ENCODE measurements around the gene PPIL3. TPM values are rescaled to one million over a fixed set of nuclear protein-coding genes. Genes with fewer than 3 reads are reported as not detected.

Gene PPIL3
- polyA plus RNA-seq, 1 donor from 2014 or later = 109 TPM

DNA sequence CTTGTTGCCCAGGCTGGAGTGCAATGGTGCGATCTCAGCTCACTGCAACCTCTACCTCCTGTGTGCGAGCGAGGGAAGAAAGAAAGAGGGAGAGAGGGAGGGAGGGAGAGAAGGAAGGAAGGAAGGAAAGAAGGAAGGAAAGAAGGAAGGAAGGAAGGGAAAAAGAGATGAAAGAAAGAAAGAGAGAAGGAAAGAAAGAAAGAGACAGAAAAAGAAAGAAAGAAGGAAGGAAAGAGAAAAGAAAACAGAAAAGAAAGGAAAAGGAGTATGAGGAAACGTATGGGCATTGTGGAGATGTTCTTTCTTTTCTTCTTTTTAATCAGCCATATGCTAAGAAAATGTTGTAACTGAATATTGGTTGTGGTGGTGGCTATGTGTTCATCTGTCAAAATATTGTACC, 40.9 kb downstream of the PPIL3 start:
- Histone ChIP-seq H3K9me3 (ENCODE audit: low read length) (no peaks in the 10 kb centered on the region), H3K27ac (ENCODE audit: low read length) (no peak overlapping the region), H3K4me2 (ENCODE audit: low read length) (no peak overlapping the region), H3K9me2 (ENCODE audit: insufficient read depth, low read length) (no peaks in the 10 kb centered on the region), H3K36me3 (ENCODE audit: insufficient read depth, low read length) (no peaks in the 10 kb centered on the region), H3K9ac (ENCODE audit: low read length) (no peak overlapping the region), H4K20me1 (ENCODE audit: insufficient read depth) (no peaks in the 10 kb centered on the region), H3K27me3 (ENCODE audit: insufficient read depth, low read depth, low read length) (no peaks in the 10 kb centered on the region), H3K79me2 (replicated peaks; ENCODE audit: insufficient read depth, low read length) (no peaks in the 10 kb centered on the region), H2AFZ (ENCODE audit: low read depth, low read length) (no peak overlapping the region), H3F3A (ENCODE audit: insufficient read depth, low read length, poor library complexity, severe bottlenecking) (no peaks in the 10 kb centered on the region), H3K4me3 (ENCODE audit: low read length) (no peak overlapping the region)
- TF ChIP-seq, protein P1, sequence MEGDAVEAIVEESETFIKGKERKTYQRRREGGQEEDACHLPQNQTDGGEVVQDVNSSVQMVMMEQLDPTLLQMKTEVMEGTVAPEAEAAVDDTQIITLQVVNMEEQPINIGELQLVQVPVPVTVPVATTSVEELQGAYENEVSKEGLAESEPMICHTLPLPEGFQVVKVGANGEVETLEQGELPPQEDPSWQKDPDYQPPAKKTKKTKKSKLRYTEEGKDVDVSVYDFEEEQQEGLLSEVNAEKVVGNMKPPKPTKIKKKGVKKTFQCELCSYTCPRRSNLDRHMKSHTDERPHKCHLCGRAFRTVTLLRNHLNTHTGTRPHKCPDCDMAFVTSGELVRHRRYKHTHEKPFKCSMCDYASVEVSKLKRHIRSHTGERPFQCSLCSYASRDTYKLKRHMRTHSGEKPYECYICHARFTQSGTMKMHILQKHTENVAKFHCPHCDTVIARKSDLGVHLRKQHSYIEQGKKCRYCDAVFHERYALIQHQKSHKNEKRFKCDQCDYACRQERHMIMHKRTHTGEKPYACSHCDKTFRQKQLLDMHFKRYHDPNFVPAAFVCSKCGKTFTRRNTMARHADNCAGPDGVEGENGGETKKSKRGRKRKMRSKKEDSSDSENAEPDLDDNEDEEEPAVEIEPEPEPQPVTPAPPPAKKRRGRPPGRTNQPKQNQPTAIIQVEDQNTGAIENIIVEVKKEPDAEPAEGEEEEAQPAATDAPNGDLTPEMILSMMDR (IDR thresholded peaks at IDR 0.05; ENCODE audit: poor library complexity, severe bottlenecking) = no peak
- TF ChIP-seq MXI1 (conservative IDR thresholded peaks at IDR 0.05; ENCODE audit: poor library complexity, severe bottlenecking) = no peak
- TF ChIP-seq SMC3 (conservative IDR thresholded peaks at IDR 0.05; ENCODE audit: poor library complexity) = no peak
- TF ChIP-seq TAF1 (IDR thresholded peaks at IDR 0.05; ENCODE audit: low read depth) = no peak
- TF ChIP-seq POLR2AphosphoS5 (IDR thresholded peaks at IDR 0.05) = no peak
- no peak for TF ChIP-seq EZH2 (IDR thresholded peaks at IDR 0.05; ENCODE audit: borderline replicate concordance, insufficient read depth, low read length, poor library complexity, severe bottlenecking)
- no peak for TF ChIP-seq EP300 (conservative IDR thresholded peaks at IDR 0.05; ENCODE audit: poor library complexity, severe bottlenecking)
- TF ChIP-seq RAD21 (conservative IDR thresholded peaks at IDR 0.05) = no peak
- TF ChIP-seq, protein P2, sequence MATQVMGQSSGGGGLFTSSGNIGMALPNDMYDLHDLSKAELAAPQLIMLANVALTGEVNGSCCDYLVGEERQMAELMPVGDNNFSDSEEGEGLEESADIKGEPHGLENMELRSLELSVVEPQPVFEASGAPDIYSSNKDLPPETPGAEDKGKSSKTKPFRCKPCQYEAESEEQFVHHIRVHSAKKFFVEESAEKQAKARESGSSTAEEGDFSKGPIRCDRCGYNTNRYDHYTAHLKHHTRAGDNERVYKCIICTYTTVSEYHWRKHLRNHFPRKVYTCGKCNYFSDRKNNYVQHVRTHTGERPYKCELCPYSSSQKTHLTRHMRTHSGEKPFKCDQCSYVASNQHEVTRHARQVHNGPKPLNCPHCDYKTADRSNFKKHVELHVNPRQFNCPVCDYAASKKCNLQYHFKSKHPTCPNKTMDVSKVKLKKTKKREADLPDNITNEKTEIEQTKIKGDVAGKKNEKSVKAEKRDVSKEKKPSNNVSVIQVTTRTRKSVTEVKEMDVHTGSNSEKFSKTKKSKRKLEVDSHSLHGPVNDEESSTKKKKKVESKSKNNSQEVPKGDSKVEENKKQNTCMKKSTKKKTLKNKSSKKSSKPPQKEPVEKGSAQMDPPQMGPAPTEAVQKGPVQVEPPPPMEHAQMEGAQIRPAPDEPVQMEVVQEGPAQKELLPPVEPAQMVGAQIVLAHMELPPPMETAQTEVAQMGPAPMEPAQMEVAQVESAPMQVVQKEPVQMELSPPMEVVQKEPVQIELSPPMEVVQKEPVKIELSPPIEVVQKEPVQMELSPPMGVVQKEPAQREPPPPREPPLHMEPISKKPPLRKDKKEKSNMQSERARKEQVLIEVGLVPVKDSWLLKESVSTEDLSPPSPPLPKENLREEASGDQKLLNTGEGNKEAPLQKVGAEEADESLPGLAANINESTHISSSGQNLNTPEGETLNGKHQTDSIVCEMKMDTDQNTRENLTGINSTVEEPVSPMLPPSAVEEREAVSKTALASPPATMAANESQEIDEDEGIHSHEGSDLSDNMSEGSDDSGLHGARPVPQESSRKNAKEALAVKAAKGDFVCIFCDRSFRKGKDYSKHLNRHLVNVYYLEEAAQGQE (IDR thresholded peaks at IDR 0.05; ENCODE audit: borderline replicate concordance) = no peak

DNA sequence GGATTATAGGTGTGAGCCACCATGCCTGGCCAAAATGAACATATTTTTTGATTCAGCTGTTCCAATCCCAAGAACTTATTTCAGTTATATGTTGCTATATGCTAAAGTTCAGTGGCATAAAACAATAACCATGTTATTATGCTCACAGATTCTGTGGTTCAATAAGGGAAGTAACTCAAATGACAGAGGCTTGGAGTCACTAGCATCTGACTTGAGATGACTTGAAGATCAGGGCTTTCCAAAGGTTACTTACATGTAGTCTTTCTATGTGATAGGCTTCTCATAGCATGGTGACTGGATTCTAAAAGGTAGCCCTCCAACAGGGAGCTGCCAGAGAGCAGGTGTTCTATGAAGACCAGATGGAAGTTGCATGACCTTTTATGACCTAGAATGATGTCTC, 41.6 kb downstream of the PPIL3 start:
- H3F3A ChIP-seq (ENCODE audit: insufficient read depth, low read length, poor library complexity, severe bottlenecking) = no peaks in the 10 kb centered on the region
- H3K79me2 ChIP-seq (replicated peaks; ENCODE audit: insufficient read depth, low read length) = no peaks in the 10 kb centered on the region
- H3K4me2 ChIP-seq (ENCODE audit: low read length) = no peak overlapping the region
- H3K4me3 ChIP-seq (ENCODE audit: low read length) = no peak overlapping the region
- no peaks in the 10 kb centered on the region for H3K9me3 ChIP-seq (ENCODE audit: low read length)
- H3K36me3 ChIP-seq (ENCODE audit: insufficient read depth, low read length) = no peaks in the 10 kb centered on the region
- no peak overlapping the region for H3K9ac ChIP-seq (ENCODE audit: low read length)
- H3K27ac ChIP-seq (ENCODE audit: low read length) = no peak overlapping the region
- H3K27me3 ChIP-seq (ENCODE audit: insufficient read depth, low read depth, low read length) = no peaks in the 10 kb centered on the region
- H2AFZ ChIP-seq (ENCODE audit: low read depth, low read length) = no peak overlapping the region
- no peaks in the 10 kb centered on the region for H4K20me1 ChIP-seq (ENCODE audit: insufficient read depth)
- no peaks in the 10 kb centered on the region for H3K9me2 ChIP-seq (ENCODE audit: insufficient read depth, low read length)
- TF ChIP-seq SMC3 (conservative IDR thresholded peaks at IDR 0.05; ENCODE audit: poor library complexity) (no peak), TAF1 (IDR thresholded peaks at IDR 0.05; ENCODE audit: low read depth) (no peak), EZH2 (IDR thresholded peaks at IDR 0.05; ENCODE audit: borderline replicate concordance, insufficient read depth, low read length, poor library complexity, severe bottlenecking) (no peak), MXI1 (conservative IDR thresholded peaks at IDR 0.05; ENCODE audit: poor library complexity, severe bottlenecking) (no peak)
